HCT116 (cell line): ENCODE data around the gene SHKBP1.

Experiments used
- CTCF ChIP-seq, 3 experiments: fragments of 200-600 bp in 1 of 3; sonication (generic) in 1 of 3; IDR thresholded peaks in 2 of 3; conservative IDR thresholded peaks in 1 of 3; 2 replicates each; pipeline ENCODE4 v1.5.1; 2012 to 2017; ENCODE audit warnings: low read depth in 2 of 3, low read length in 2 of 3, antibody characterized with exemption in 1 of 3, borderline replicate concordance in 1 of 3, control low read depth in 1 of 3, mild to moderate bottlenecking in 1 of 3, mixed read lengths in 1 of 3, mixed run types in 1 of 3, moderate library complexity in 1 of 3; ENCODE audit not compliant: insufficient read depth in 1 of 3
- SP1 ChIP-seq: IDR thresholded peaks from 2 replicates; pipeline ENCODE4 v1.6.1; 2012; ENCODE audit warnings: low read depth
- YY1 ChIP-seq: IDR thresholded peaks from 2 replicates; pipeline ENCODE4 v1.6.1; 2011; ENCODE audit warnings: low read length, low read depth, moderate library complexity, mild to moderate bottlenecking; ENCODE audit not compliant: insufficient replicate concordance; ENCODE audit errors: extremely low read depth

- TF ChIP-seq YY1 (no peak), CTCF (IDR thresholded peaks at IDR 0.05 in 2 of 3, conservative IDR thresholded peaks at IDR 0.05 in 1 of 3; ENCODE audit: borderline replicate concordance in 1 of 3, insufficient read depth in 1 of 3, low read depth in 2 of 3, low read length in 2 of 3) (no peak), SP1 (no peak)
These were observed 43.5 kb downstream of the SHKBP1 start for GRCh38 chr19:40620161-40620485.
